NCI-H446 treated with DMSO at 0.1 percent for 48 hours (cell line): Measurements from ENCODE around the gene MRGPRF.

Source experiments
- DNase-seq: peaks from one replicate; lab custom pipeline; 2025; lab: John Stamatoyannopoulos, UW

Gene MRGPRF

GRCh38 chr11:69022260-69022659 is 9.2 kb upstream of the MRGPRF start:
- DNase-seq = no peak

GRCh38 chr11:69018924-69019323 is 5.9 kb upstream of the MRGPRF start:
- no peak for DNase-seq

GRCh38 chr11:69017951-69018350 is 4.9 kb upstream of the MRGPRF start:
- DNase-seq = no peak

- DNase-seq = no peak
Measured at GRCh38 chr11:69014898-69015549, 2.0 kb upstream of the MRGPRF start.

- no peak for DNase-seq
Measured at GRCh38 chr11:69014084-69014851, 1.2 kb upstream of the MRGPRF start.

- DNase-seq = no peak
Measured at GRCh38 chr11:69012092-69013008, 696 bp downstream of the MRGPRF start.

GRCh38 chr11:69011624-69012091 is 1.4 kb downstream of the MRGPRF start:
- DNase-seq = no peak

GRCh38 chr11:69010964-69011623 is 2.0 kb downstream of the MRGPRF start:
- DNase-seq = no peak

GRCh38 chr11:69010361-69010891 is 2.6 kb downstream of the MRGPRF start:
- no peak for DNase-seq

GRCh38 chr11:69009441-69010211 is 3.4 kb downstream of the MRGPRF start:
- DNase-seq = no peak

GRCh38 chr11:69008737-69009440 is 4.2 kb downstream of the MRGPRF start:
- no peak for DNase-seq

- DNase-seq = no peak
Measured at GRCh38 chr11:69007975-69008381, 5.1 kb downstream of the MRGPRF start.

GRCh38 chr11:69006816-69007215 is 6.2 kb downstream of the MRGPRF start:
- DNase-seq = no peak

GRCh38 chr11:69005631-69006368 is 7.2 kb downstream of the MRGPRF start:
- DNase-seq = no peak

GRCh38 chr11:69005183-69005630 is 7.8 kb downstream of the MRGPRF start:
- no peak for DNase-seq

GRCh38 chr11:69004411-69005182 is 8.4 kb downstream of the MRGPRF start:
- DNase-seq = no peak

GRCh38 chr11:69003866-69004367 is 9.1 kb downstream of the MRGPRF start:
- DNase-seq = no peak

GRCh38 chr11:69003301-69003865 is 9.7 kb downstream of the MRGPRF start:
- no peak for DNase-seq
